Activated T-helper 17 cell treated with anti-CD3 and anti-CD28 coated beads, Interleukin-2, amount 50 U/mL, for 72 hours (primary cell): Measurements from ENCODE around the gene GSN. TPM values are rescaled to one million over a fixed set of nuclear protein-coding genes. Genes with fewer than 3 reads are reported as not detected.

Source experiments
- ATAC-seq: fragments of 150-1000 bp; cut with Tn5 transposase; replicated peaks from 2 replicates; pipeline ENCODE4 v1.10.0; 2021; ENCODE audit warnings: mild to moderate bottlenecking, moderate library complexity
- H3K27ac Mint-ChIP-seq: one replicate; pipeline ENCODE4 v1.8.0; 2022; ENCODE audit warnings: mixed read lengths
- H3K27me3 Mint-ChIP-seq: one replicate; pipeline ENCODE4 v1.8.0; 2022; ENCODE audit warnings: mixed read lengths
- H3K36me3 Mint-ChIP-seq: one replicate; pipeline ENCODE4 v1.8.0; 2022; ENCODE audit warnings: low read depth, mild to moderate bottlenecking, mixed read lengths
- H3K4me1 Mint-ChIP-seq: one replicate; pipeline ENCODE4 v1.8.0; 2022; ENCODE audit warnings: mixed read lengths
- H3K4me3 Mint-ChIP-seq: one replicate; pipeline ENCODE4 v1.8.0; 2022; ENCODE audit warnings: mild to moderate bottlenecking, mixed read lengths
- H3K9me3 Mint-ChIP-seq: one replicate; pipeline ENCODE4 v1.8.0; 2022; ENCODE audit warnings: mixed read lengths
- total RNA-seq, 2 donors: library from RNA; stranded (reverse); gene quantifications; one replicate each; pipeline ENCODE4 v1.2.3, GENCODE V29; 2022

GSN gene
- total RNA-seq, 2 donors from 2014 or later = 5.1 to 5.6 TPM

DNA sequence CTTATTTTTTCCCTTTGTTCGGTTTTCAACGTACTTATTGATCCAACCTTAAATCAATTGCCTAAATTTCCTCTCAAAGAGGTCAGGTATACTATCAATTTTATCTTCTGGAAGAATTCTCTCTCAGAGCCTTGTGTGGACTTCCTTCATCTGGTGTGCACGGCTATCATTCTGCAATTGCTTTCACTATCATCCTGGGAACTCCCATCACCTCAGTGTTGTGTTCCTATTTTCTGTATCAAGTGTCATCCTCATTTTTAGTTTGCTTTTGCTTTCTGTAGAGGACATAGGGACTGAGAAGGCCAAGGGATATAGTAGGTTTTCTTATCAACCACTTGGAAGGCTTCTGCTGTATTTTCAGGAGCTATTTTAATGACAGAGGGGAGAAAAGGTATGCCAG is 90.8 kb downstream of the GSN start:
- Mint-ChIP-seq H3K4me1 (peaks cover 35% of the 10 kb centered on the region), H3K4me3 (peak overlapping the region; percentile 82), H3K36me3 (peaks cover 26% of the 10 kb centered on the region), H3K27me3 (no peaks in the 10 kb centered on the region), H3K9me3 (no peaks in the 10 kb centered on the region), H3K27ac (peak overlapping the region; percentile 86)
- ATAC-seq = no peak

DNA sequence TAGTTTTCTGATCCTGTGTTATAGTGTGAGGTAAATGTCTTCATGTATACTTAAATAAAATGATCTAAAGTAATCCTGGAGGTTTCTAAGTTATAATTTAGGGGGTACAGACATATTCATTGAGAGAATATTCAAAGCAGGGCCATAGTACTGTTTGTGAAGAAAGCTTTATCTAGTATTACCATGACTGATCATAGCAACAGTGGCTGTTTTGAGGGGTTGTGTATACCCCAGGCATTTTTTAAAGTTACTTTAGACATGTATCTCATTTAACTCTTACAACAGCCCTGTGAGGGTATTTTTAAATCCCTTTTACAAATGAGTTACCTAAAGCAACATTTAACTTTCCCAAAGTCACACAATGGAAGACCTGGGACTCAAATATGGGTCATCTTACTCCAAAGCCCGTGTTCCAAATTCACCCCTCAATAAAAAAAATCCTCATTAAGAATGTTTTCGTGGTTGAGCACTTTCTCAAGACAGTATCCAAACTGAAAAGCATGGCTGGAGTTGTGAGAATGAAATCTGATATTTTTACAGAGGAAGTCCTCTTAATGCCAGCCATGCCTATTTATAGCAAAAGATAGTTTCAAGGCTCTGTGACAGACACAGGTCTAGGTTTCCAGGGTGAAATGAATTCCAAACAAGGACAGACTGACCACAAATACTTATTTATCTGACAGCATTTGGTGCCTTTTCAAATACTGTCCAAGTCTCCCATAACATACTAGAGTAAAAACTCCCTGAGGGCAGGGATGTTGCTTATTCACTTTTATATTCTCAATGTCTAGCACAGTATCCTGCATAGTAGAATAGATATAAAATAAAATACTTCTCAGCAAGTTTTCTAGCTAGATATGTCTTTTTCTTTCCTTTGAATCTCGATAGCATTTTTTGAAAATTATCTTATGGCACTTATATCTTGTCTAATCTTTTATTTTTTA is 91.7 kb downstream of the GSN start:
- Mint-ChIP-seq H3K4me1 (peaks cover 32% of the 10 kb centered on the region), H3K4me3 (peak overlapping the region; percentile 82), H3K9me3 (no peaks in the 10 kb centered on the region), H3K36me3 (peaks cover 20% of the 10 kb centered on the region), H3K27me3 (no peaks in the 10 kb centered on the region), H3K27ac (peak overlapping the region; percentile 86)
- peak; percentile 54 for ATAC-seq

DNA sequence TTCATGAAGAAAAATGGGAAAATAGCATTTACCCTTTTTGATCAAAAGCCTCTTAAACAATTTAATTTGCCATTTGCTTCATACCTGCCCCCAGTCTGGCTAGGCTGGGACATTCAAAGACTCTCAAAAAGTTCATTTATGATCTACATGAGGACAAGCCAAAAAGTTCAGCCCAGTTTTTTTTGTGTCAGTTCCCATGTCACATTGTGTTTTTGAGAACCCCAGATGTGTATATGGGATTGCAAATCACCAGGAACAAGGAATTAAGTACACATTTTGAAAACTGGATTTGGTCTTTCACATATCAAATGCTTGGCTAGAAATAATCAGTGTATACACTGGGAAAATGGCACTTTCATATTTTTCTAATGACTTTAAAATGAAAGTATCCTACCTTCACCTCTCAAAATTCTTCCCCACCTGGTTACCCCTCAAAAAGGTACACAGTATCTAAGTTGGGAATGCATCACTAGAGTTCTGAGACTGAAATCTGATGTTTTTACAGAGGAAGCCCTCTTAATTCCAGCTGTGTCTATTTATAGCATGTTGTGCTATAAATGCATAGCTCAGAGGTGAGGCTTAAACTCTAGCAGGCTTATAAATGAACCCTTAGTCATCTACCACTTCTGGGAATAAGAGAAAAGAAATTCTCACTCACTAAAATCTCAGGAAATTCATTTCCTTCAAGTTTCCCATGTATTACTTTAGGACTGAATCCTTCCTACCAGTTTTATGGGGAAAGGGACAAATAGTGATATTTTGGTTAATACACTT is 92.8 kb downstream of the GSN start:
- Mint-ChIP-seq H3K27ac (no peak overlapping the region), H3K27me3 (no peaks in the 10 kb centered on the region), H3K36me3 (peaks cover 22% of the 10 kb centered on the region), H3K4me3 (peak overlapping the region; percentile 34), H3K4me1 (peaks cover 40% of the 10 kb centered on the region), H3K9me3 (no peaks in the 10 kb centered on the region)
- ATAC-seq = no peak

DNA sequence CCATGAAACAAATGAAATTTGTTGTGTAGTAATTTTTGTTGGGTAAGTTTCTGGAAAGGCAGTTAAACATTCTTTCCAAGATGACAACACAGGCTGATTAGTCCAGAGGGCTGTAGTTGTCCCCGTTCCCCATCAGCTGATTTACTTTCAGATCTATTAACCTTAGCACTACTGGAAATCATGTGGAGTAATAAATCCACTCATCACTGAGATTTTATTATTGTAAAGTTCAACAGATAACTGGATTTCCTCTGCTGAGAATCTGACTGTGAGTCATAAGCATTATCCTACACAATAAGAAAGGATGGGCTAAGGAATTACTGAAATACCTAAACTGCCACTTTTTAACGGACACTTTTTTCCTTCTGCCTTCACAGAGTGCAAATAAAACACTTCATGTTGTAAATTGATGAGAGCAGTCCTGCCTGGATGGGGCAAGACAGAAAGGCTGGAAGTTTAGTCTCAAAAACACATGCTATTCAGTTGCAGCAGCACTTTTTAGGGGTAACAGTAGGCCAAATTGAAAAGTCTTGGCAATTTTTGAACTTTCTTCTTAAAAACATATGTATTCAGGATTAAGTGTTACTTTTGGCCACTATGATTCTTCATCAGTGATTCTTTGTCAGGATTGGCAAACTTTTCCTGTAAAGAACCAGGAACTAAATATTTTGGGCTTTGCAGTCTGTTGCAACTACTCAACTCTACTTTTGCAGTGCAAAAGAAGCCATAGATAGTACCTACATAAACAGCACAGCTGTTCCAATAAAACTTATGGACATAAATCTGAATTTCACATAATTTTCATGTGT is 95.1 kb downstream of the GSN start:
- Mint-ChIP-seq H3K4me1 (peaks cover 37% of the 10 kb centered on the region), H3K36me3 (peaks cover 21% of the 10 kb centered on the region), H3K27ac (no peak overlapping the region), H3K9me3 (no peaks in the 10 kb centered on the region), H3K27me3 (no peaks in the 10 kb centered on the region), H3K4me3 (peak overlapping the region; percentile 29)
- no peak for ATAC-seq

DNA sequence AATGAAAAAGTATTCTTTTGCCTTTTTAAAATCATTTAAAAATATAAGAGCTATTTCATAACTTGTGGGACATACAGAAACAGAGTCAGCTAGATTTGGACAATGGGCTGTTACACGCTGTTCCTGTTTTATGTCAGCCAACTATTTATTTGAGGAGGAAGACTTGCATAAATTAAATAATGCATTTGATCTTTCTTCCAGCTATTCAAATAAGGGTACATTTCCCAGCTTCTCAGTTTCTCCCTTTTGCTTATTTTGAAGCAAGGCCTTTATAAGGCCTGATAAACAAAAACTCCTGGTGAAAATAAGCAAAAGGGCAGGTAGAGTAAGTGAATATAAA is 95.6 kb downstream of the GSN start:
- no peak for ATAC-seq
- Mint-ChIP-seq H3K9me3 (no peaks in the 10 kb centered on the region), H3K27ac (peak overlapping the region; percentile 21), H3K36me3 (peaks cover 21% of the 10 kb centered on the region), H3K27me3 (no peaks in the 10 kb centered on the region), H3K4me3 (peak overlapping the region; percentile 5), H3K4me1 (peaks cover 36% of the 10 kb centered on the region)

DNA sequence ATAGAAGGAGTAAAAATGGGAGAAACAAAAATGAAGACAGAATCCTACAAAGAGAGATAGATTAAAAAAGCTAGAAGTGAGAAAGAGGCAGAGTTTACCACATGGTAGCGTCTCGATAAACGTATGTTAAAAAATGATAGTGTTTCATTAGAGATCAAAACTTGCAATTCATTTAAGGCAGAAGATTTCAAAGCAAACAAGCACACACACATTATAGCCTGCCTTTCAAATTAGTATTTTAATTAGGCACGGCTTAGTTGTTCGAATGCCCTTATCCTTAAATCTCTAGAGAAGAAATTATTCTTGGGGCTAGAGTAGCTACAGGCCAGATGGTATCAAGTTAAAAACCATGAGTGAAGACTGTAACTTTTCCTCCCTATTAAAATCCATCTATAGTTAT is 96.1 kb downstream of the GSN start:
- peaks cover 21% of the 10 kb centered on the region for H3K36me3 Mint-ChIP-seq
- no peak for ATAC-seq
- peak overlapping the region; percentile 5 for H3K4me3 Mint-ChIP-seq
- H3K27ac Mint-ChIP-seq = peak overlapping the region; percentile 21
- H3K9me3 Mint-ChIP-seq = no peaks in the 10 kb centered on the region
- no peaks in the 10 kb centered on the region for H3K27me3 Mint-ChIP-seq
- H3K4me1 Mint-ChIP-seq = peaks cover 32% of the 10 kb centered on the region

DNA sequence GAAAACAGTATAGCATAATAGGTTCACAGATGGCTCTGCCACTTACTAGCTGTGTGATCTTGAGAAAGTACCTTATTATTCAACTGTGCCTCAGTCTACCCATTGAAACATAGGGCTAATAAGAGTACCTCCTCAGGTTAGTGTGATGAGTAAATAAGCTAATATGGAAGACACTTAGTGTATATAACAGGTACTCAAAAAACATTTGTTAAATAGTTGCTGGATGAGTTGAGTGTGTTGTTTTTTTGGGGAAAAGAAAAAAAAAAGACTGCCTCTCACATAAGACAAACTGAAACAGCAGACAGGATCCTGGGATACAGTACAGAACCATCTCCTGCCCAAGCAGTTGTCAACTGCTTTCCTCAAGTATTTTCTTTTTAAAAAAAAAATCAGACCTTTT is 96.9 kb downstream of the GSN start:
- Mint-ChIP-seq H3K27ac (peak overlapping the region; percentile 5), H3K36me3 (peaks cover 26% of the 10 kb centered on the region), H3K27me3 (no peaks in the 10 kb centered on the region), H3K9me3 (no peaks in the 10 kb centered on the region), H3K4me1 (peaks cover 25% of the 10 kb centered on the region), H3K4me3 (peak overlapping the region; percentile 50)
- no peak for ATAC-seq

DNA sequence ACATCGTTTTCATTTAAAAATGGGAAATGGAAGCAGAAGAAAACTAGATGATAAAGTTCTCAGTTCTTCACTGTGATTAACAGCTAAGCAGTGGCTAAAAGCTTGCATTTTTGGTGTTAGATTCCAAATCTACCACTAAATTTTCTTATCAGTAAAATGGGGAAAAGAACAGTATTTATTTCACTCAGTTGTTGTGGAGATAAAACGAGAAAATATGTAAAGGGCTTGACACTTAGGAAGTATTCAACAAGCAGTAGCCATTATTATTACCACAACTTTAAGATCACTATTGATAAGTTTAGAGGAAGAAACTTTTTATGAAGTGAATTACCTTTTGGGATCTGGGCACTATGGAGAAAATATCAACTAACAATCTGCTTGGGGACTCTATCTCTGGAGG is 97.6 kb downstream of the GSN start:
- peaks cover 30% of the 10 kb centered on the region for H3K4me1 Mint-ChIP-seq
- peak overlapping the region; percentile 50 for H3K4me3 Mint-ChIP-seq
- peak overlapping the region; percentile 5 for H3K27ac Mint-ChIP-seq
- peaks cover 4% of the 10 kb centered on the region for H3K9me3 Mint-ChIP-seq
- H3K27me3 Mint-ChIP-seq = no peaks in the 10 kb centered on the region
- H3K36me3 Mint-ChIP-seq = peaks cover 26% of the 10 kb centered on the region
- no peak for ATAC-seq

DNA sequence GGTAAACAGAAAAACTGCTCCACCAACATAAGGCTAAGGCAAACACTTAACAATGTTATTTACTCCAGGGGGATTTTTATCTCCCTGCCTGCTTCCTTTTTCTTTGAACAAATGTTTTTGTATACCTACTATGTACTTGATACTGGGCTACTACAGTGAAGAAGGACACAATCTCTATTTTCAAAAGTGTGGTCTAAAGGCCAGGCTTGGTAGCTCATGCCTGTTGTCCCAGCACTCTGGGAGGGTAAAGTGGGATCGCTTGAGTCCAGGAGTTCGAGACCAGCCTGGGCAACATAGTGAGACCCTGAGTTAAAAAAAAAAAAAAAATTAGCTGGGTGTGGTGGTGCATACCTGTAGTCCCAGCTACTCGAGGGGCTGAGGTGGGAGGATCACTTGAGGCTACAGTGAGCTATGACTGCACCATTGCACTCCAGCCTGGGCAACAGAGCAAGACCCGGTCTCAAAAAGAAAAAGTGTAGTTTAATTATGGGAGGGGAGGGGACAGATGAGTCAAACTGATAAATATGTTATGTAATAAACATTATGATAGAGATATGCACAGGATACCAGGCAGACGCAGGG is 98.7 kb downstream of the GSN start:
- Mint-ChIP-seq H3K4me3 (peak overlapping the region; percentile 81), H3K27me3 (no peaks in the 10 kb centered on the region), H3K27ac (no peak overlapping the region), H3K9me3 (peaks cover 5% of the 10 kb centered on the region), H3K36me3 (peaks cover 26% of the 10 kb centered on the region), H3K4me1 (peaks cover 31% of the 10 kb centered on the region)
- no peak for ATAC-seq

DNA sequence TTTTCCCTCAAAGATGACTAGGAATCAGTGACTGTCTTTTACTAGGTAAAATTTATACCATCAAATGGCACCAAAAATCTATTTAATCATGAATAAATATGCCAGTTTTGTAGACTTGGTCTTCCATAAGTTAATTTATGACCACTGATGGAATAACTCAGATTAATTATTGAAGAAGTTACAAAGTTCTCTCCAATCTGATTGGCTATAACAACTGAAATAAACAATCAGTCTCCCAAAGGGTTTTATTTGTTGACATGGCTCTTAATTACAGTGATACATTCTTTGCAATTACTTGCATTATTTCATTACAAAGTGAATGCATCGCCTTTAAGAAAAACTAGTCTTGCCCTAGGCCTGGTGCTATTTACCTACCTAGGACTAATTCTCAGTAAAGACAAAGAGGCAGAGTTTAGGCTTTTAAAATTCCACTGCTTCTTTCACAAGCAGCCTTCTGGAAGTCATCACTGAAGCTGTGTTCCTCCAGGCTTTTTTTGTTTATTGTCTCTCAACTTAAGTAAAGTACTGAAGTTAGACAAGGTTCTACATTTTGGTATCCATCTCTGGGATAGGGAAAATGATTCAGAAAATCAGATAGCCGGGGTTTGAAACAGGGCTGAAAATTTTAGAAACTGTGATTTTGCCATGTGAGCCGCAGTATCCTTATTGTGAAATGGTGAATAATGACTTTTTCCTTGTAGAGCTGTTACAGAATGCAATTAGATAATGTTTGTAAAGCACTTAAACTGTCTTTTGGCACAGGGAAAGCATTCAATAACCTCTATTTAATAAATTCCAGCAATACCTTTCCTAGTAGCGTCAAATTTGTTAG is 99.6 kb downstream of the GSN start:
- Mint-ChIP-seq H3K4me3 (peak overlapping the region; percentile 81), H3K27me3 (no peaks in the 10 kb centered on the region), H3K9me3 (peaks cover 5% of the 10 kb centered on the region), H3K27ac (peak overlapping the region; percentile 86), H3K36me3 (peaks cover 26% of the 10 kb centered on the region), H3K4me1 (peaks cover 31% of the 10 kb centered on the region)
- ATAC-seq = no peak

DNA sequence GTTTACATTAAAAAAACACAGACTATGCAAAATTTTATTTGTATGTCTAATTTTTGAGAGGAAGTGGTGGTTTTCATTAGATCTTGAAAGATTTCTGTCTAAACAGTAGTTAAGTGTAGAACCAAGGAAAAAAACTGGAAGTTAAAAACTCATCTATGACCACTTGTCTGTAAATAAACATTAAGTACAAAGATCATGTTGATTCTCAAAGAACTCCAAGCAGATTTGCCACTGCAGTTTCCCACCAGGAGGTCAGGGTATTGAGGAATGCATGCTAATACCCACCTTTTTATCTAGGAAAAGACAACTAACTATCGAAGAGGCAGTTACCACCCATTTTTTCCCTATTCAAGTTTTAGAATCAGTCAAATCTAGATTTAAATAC is 100.2 kb downstream of the GSN start:
- Mint-ChIP-seq H3K27ac (peak overlapping the region; percentile 86), H3K4me3 (peak overlapping the region; percentile 81), H3K9me3 (peaks cover 5% of the 10 kb centered on the region), H3K4me1 (peaks cover 35% of the 10 kb centered on the region), H3K36me3 (peaks cover 26% of the 10 kb centered on the region), H3K27me3 (no peaks in the 10 kb centered on the region)
- ATAC-seq = no peak

DNA sequence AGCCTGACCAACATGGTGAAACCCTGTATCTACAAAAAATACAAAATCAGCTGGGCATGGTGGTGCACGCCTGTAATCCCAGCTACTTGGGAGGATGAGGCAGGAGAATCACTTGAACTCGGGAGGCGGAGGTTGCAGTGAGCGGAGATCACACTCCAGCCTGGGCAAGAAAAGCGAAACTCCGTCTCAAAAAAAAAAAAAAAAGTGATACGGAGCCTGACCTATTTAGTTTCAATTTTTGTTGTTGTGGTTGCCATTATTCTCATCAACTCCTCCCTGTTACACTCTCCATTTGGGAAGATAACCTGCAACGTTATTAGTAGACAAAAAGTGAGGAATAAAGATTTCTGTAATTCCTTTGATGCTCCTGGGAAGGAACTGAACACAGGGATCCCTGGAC is 100.8 kb downstream of the GSN start:
- Mint-ChIP-seq H3K36me3 (peaks cover 26% of the 10 kb centered on the region), H3K9me3 (peaks cover 5% of the 10 kb centered on the region), H3K27me3 (no peaks in the 10 kb centered on the region), H3K27ac (peak overlapping the region; percentile 86), H3K4me3 (peak overlapping the region; percentile 81), H3K4me1 (peaks cover 35% of the 10 kb centered on the region)
- no peak for ATAC-seq

DNA sequence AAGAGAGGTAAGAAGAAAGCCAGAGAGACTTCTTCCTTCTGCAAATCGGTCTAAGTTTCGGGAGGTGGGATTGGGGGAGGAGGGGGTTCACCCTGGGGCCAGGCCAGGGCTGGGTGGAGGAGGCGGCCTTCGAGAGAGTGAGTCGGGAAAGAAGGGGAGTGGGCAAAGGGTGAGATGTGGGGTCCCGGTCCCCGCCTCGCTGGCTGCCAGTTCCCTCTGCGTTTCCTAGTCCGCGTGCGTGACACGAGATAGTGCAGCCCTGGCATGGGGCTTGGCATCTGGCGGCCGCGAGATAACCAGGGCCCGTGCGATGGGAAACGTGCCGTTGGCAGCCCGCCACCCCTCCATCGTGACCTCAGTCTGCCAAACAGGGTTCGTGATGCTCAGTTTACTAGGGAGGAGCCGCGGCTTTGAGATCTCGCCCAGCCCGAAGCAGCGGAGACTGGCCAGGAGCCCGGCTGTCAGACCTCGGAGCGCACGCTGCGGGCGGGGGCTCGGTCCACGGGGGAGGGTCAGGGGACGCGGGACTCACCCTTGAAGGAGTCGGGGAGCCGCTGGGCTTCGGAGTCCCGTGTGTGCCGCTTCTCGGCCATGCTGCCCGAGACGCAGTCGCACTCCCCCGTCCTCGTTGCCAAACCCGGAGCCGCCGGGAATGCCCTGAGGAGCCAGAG is 101.8 kb downstream of the GSN start, which contains the start of gene STOM:
TSS of gene STOM (minus strand) at position 656 of the 671 bp plus-strand sequence. CDS start at position 593, 63 bp downstream.
- peaks cover 5% of the 10 kb centered on the region for H3K9me3 Mint-ChIP-seq
- peak within 1 kb of the TSS; percentile 81 for H3K4me3 Mint-ChIP-seq
- H3K27me3 Mint-ChIP-seq = no peaks in the 10 kb centered on the region
- peaks cover 25% of the 10 kb centered on the region for H3K36me3 Mint-ChIP-seq
- peak; percentile 74 for ATAC-seq
- peak within 1 kb of the TSS; percentile 86 for H3K27ac Mint-ChIP-seq
- peaks cover 34% of the 10 kb centered on the region for H3K4me1 Mint-ChIP-seq
